GM18951 (cell line): ENCODE results near the gene INPP4B.

ENCODE experiments used
- POLR2A ChIP-seq: IDR thresholded peaks from 4 replicates; pipeline ENCODE4 v1.6.1; 2011; ENCODE audit warnings: mild to moderate bottlenecking; ENCODE audit not compliant: insufficient read length, insufficient read depth; ENCODE audit errors: extremely low read depth
- in situ Hi-C: fragments of 300-500 bp; cut with MboI; formaldehyde crosslinking; loops from one replicate; pipeline ENCODE4 v1.12.0; 2022; ENCODE audit warnings: low sequenced_read_pairs, mixed read lengths, inconsistent platforms; ENCODE audit not compliant: unreplicated experiment

INPP4B gene

DNA sequence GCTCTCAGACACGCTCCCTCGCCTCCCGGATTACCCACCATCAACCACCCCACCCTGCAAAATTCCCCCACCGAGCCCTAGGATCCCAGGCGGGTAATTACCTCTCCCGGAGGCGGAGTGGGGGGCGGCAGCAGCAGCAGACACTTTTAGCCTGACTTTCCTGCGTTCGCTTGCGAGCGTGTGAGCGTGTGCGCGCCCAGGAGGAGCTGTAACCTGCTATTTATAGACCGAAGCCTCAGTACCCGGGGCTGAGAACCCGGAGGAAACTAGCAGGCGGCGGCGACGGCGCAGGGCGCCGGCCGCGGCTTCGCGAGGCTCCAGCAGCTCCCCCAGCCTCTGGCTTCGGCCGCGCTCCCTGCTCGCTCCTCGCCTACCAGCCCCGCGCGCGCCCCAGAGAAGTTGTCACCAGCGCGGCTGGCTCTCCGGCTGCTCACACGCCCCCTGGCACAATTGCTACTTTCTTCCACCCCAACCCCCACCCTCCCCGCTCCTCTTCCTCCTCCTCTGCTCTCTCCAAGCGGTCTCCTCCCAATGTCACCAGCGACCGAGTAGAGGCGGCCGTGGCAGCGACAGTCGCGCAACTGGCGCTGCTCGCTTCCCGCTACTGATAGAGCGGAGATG, at the start of gene INPP4B:
Gene INPP4B, minus strand, starts transcription at position 194 of the 621 bp plus-strand sequence.
- in situ Hi-C loops = loop anchor here (25.0 kb wide), 1 partner anchor 1684 kb away; no protein-coding TSS in a partner anchor
- no peak for TF ChIP-seq POLR2A

DNA sequence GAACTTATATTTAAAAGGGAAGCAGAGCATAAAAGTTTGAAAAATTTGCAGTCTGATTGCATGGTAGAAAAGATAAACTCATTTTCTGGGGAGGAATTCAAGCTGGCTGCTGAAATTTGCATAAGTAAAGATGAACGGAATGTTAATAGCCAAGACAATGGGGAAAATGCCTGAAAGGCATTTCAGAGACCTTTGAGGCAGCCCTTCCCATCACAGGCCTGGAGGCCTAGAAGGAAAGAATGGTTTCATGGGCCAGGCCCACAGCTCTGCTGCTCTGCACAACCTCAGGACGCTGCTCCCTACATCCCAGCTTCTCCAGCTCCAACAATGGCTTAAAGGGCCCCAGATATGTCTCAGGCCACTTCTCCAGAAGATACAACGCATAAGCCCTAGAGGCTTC, 46.9 kb upstream of the INPP4B start:
- TF ChIP-seq POLR2A = no peak
- in situ Hi-C loops = no loop called here

DNA sequence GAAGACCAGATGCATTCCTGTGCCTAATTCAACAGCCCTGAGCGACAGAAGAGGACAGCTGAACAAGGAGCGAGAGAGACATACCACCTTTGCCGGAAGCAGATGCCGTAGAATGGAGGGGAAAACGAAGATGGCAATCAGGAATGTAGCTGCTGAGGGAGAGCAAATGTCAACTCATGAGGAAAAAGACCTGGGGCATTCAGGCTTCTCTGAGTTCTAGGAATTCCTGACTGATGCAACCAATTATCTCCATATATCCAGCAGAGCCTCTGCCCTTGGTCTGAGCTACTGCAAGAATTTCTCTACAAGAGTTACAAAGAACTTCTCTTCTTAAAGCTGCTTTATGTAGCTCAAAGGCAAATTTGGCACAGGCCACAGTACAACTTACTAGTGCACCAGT, 40.5 kb upstream of the INPP4B start:
- TF ChIP-seq POLR2A = no peak
- in situ Hi-C loops = no loop called here

DNA sequence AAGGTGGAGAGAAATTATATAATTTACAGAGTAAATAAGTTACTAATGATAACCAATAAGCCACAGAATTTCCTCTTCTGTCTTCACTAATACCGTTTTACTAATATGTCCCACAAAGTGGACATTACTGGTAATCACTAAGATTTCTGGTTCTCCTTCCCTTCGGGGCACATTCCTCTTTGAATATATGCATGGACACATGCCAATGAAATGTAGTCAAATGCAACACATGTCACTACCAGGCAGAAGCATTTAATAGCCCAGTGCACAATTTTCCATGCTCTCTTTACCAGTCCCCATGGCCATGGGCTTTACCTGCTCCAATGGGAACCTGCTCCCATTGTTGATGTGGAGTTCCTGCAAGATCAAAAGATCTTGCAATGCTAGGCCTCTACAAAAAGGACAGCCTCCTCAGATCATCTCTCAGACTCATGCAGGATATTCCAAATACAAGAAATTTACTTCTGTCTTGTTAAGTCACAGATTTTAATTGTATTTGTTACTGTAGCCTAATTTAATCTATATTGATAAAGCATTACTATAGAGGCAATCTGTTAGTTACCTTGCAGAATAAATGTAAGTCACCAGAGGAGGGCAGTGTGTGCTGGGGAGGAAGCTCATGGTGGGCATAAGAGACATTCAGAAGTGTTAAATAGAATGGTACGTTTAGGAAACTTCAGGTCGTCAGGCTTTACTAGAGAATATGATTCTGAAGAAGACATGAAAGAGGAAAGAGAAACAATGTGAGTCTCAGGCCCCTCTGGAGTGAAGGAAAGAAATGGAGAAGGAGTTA, 37.1 kb upstream of the INPP4B start:
- in situ Hi-C loops = no loop called here
- TF ChIP-seq POLR2A = no peak

DNA sequence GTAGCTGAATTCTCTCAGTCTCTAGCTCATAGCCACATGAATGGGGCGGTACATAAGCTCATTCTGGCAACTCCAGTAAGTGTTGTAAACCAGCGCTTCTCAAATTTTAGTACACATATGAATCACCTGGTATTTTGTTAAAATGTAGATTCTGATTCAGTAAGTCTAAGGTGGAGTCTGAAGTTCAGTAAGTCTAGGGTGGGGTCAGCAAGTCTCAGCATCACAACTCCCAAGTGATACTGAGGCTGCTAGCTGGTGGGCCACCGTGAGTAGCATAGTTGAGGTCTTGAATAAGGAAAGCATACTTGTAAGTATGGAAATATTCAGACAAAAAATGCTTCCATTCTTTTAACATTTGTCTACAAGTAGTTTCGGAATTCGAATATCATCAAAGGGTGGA, 36.1 kb upstream of the INPP4B start:
- in situ Hi-C loops = no loop called here
- no peak for TF ChIP-seq POLR2A

DNA sequence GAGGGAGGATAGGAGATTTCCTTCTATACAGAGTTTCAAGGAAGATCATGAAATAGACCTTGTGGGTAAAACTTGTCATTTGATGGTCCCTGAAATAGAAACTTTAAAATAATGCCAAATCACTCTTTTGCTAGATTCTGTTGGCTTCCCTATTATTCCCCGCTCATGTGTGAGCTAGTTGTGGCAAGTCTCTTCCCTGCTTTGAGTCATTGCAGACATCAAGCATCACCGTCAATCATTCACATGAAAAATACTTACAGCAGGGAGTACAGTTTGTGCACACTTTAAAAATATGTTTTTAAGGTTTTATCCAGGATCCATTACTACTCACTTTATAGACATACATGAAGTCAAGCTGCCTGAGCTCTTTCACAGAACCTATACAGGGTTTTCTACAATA, 35.2 kb upstream of the INPP4B start:
- in situ Hi-C loops = no loop called here
- no peak for TF ChIP-seq POLR2A

DNA sequence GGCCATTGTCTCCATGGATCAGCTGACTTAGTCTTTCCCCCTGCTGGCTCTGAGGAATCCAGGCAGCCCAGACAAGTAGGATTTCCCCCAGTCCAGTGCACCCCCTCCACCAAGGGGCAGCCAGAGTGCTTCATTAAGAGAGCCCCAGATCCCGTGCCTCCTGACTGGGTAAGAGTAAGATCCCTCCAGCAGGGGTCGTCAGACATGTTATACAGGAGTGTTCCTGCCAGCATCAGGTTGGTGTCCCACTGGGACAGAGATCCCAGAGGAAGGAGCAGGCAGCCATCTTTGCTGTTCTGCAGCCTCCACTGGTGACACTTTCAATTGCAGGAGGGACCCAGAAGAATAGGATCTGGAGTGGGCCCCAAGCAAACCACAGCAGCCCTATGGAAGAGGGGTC, 29.0 kb upstream of the INPP4B start:
- TF ChIP-seq POLR2A = no peak
- in situ Hi-C loops = no loop called here

DNA sequence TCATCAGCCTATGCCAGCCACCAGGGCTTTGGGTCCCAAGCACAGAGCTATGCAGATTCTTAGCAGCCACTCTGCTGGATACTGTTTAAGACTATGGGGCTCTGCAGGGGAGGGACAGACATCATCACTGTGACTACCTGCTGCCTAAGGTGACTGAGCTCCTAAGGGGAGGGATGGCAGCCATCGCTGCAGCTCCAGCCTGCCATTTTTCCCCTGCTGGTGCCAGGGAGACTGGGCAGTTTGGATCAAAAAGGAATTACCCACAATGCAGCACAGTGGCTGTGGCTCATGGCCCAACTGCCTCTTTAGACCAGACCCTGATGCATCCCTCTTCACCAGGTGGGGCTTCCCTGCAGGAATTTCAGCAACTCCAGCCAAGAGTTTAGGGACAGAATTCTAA, 28.6 kb upstream of the INPP4B start:
- no peak for TF ChIP-seq POLR2A
- in situ Hi-C loops = no loop called here

DNA sequence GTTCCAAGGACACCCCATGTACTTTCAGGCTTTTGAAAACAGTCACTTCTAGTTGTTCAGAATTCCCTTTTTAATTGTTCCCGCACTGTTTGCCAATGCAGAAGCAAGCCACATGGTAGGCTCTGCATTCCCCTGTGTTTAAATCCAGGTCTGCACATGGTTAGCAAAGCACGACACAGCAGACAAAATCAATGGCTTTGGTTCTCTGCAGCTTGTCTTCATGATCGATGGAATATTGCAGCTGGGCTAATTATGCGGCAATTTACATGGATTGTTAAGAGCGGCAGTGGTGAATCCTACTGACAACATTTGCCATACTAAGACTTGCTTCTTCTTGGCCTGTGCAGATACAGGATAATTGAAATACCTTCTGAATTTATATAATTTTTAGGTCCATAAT, 20.6 kb upstream of the INPP4B start:
- no peak for TF ChIP-seq POLR2A
- in situ Hi-C loops = no loop called here

DNA sequence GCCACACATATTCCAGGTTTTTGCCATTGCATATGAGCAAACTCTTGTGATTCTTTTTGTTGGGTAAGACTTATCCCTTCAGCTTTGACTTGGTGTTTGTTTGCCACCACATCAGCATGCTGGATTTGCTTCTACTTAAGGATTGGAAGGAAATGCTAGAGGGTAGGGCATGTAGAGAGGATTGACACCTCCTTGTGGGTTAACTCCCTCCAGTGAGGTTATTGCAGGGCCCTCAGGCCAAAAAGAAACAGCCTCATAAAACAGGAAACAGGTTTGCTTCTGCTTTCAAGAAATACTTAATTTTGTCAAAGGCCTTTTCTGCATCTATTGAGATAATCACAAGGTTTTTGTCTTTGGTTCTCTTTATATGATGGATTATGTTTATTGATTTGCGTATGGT, 15.2 kb upstream of the INPP4B start:
- in situ Hi-C loops = no loop called here
- no peak for TF ChIP-seq POLR2A

DNA sequence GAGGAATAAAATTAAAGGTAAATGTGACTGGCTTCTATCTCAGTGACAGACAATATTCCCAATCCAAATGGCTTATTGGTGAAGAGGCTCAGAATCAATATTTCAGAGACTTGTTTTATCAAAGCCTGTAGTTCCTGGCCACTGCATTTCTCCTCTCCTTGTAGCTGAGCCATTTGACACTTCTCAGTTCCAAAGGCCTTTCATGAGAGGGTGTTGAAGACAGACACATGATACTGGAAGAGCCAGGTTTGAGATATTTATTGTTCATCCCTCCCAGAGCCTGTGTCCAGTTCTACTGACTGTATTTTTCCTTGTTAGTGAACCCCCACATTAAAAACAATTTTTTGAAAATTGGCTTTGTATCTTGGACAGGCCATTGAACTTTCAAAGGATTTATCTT, 12.9 kb upstream of the INPP4B start:
- in situ Hi-C loops = no loop called here

DNA sequence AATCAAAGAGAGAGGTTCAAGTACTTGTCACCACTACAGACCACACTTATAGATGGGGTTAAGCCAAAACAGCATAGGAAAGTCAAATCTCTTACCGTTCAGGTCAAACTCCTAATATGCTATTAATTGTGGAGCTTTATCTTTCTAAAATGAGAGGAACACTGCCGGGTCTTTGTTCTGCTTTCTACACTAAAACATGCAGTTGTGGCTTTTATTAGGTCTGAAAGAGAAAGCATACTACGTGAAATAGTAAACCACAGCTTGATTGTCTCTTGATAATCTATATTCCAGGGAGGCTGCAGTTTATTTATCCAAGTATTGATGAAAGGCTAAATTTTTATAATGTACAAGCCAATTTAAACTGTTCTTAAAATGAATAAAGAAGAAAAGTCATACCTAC, 12.3 kb upstream of the INPP4B start:
- in situ Hi-C loops = no loop called here
- TF ChIP-seq POLR2A = no peak

More for the DNA sequence above, 12.9 kb upstream of the INPP4B start:
- TF ChIP-seq POLR2A = no peak

DNA sequence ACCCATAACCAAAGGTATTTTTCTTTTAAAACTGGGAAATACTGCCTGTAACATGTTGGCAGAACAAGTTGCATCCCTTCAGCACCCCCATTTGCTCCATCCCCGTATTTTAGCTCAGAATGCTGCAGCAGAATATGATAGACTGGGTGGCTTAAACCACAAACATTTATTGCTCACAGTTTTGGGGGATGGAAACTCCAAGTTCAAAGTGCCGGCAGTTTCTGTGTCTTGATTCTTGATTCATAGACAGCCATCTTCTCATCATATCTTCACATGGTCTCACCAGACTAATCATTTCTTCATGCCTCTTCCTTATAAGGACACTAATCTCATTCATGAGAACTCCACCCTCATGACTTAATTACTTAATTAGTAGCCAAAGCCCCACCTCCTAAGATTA, 10.5 kb upstream of the INPP4B start:
- TF ChIP-seq POLR2A = no peak
- in situ Hi-C loops = no loop called here

DNA sequence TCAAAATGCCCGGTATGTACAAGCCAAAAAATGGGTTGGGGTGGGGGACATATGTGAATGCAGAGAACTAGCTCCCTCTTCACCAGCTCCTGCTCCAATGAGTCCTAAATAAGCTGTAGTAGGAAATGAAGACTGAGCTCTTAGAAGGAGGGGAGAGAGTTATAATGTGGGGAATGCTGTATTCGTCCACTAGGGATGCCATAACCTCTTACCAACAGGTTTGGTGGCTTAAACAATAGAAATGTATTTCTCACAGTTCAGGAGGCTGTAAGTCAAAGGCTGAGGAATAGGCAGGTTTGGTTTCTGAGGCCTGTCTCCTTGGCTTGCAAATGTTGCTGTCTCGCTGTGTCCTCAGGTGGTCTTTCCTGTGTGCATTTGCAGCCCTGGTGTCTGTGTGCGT, 4.4 kb upstream of the INPP4B start:
- in situ Hi-C loops = no loop called here
- no peak for TF ChIP-seq POLR2A
